ENCODE data around the gene GNPAT. TPM values are rescaled to one million over a fixed set of nuclear protein-coding genes. Genes with fewer than 3 reads are reported as not detected.

GNPAT gene
- total RNA-seq, 2 experiments from 2014 or later, result 51.7 to 54.9 TPM

DNA sequence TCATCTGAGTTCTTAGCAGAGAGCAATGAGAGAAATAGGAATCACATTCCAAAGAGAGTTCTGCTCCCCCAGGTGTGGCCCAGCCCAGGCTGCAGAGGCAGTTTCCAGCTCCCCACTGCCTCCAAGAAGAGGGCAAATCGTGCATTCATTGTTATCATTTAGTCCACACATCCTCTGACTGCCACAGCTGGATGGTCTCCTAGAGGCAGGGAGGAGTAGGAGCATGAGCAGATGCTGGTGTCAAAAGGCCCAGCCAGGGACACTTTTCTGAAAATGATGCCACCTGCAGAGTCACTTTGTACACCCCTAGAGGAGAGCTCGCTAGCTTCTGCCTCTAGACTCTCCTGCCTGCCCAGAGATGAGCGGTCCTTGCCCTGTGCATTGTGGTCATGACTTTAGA lies 33.6 kb upstream of the GNPAT start:
- Histone ChIP-seq H3K9me2 (ENCODE audit: insufficient read depth, low read length) (no peaks in the 10 kb centered on the region), H4K20me1 (ENCODE audit: insufficient read depth, low read length) (no peaks in the 10 kb centered on the region), H3K79me2 (ENCODE audit: insufficient read depth, low read depth, low read length) (no peaks in the 10 kb centered on the region), H3K4me1 (ENCODE audit: insufficient read depth, low read length, poor library complexity, severe bottlenecking) (peaks cover 15% of the 10 kb centered on the region), H3K36me3 (ENCODE audit: insufficient read depth, low read length) (no peaks in the 10 kb centered on the region), H3K4me3 (ENCODE audit: low read depth, low read length, poor library complexity, severe bottlenecking) (no peak overlapping the region), H2AFZ (ENCODE audit: low read length) (no peak overlapping the region), H3K9me3 (ENCODE audit: low read length) (no peaks in the 10 kb centered on the region), H3K27ac (ENCODE audit: low read depth, low read length, poor library complexity, severe bottlenecking) (no peak overlapping the region), H3K4me2 (ENCODE audit: low read length) (no peak overlapping the region)
- POLR2A ChIA-PET, result interaction anchor here (0.7 kb wide), 1 partner anchor 52 kb away, joined by 3 read pairs; no protein-coding TSS in a partner anchor
- no peak for TF ChIP-seq EZH2phosphoT487 (IDR thresholded peaks at IDR 0.05; ENCODE audit: borderline replicate concordance, low read depth, low read length)
- TF ChIP-seq, protein P1, sequence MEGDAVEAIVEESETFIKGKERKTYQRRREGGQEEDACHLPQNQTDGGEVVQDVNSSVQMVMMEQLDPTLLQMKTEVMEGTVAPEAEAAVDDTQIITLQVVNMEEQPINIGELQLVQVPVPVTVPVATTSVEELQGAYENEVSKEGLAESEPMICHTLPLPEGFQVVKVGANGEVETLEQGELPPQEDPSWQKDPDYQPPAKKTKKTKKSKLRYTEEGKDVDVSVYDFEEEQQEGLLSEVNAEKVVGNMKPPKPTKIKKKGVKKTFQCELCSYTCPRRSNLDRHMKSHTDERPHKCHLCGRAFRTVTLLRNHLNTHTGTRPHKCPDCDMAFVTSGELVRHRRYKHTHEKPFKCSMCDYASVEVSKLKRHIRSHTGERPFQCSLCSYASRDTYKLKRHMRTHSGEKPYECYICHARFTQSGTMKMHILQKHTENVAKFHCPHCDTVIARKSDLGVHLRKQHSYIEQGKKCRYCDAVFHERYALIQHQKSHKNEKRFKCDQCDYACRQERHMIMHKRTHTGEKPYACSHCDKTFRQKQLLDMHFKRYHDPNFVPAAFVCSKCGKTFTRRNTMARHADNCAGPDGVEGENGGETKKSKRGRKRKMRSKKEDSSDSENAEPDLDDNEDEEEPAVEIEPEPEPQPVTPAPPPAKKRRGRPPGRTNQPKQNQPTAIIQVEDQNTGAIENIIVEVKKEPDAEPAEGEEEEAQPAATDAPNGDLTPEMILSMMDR (conservative IDR thresholded peaks at IDR 0.05; ENCODE audit: low read length), result no peak
- CTCF ChIA-PET (ENCODE audit: unreplicated experiment), result no interaction called here
- DNase-seq (ENCODE audit: low spot score), result peak; percentile 14
- BruUV-seq (replicated peaks), result no TSS peak
- intact Hi-C loops (cut with micrococcal nuclease; ENCODE audit: unreplicated experiment), result no loop called here

GRCh38 chr1:231208980-231209379 lies 32.0 kb upstream of the GNPAT start:
- Histone ChIP-seq H3K4me1 (ENCODE audit: insufficient read depth, low read length, poor library complexity, severe bottlenecking) (peaks cover 15% of the 10 kb centered on the region), H3K9me2 (ENCODE audit: insufficient read depth, low read length) (no peaks in the 10 kb centered on the region), H3K4me2 (ENCODE audit: low read length) (no peak overlapping the region), H3K4me3 (ENCODE audit: low read depth, low read length, poor library complexity, severe bottlenecking) (no peak overlapping the region), H3K36me3 (ENCODE audit: insufficient read depth, low read length) (no peaks in the 10 kb centered on the region), H3K27ac (ENCODE audit: low read depth, low read length, poor library complexity, severe bottlenecking) (no peak overlapping the region), H2AFZ (ENCODE audit: low read length) (no peak overlapping the region), H3K9me3 (ENCODE audit: low read length) (no peaks in the 10 kb centered on the region), H3K79me2 (ENCODE audit: insufficient read depth, low read depth, low read length) (no peaks in the 10 kb centered on the region), H4K20me1 (ENCODE audit: insufficient read depth, low read length) (no peaks in the 10 kb centered on the region)
- no peak for DNase-seq (ENCODE audit: low spot score)
- intact Hi-C loops (cut with micrococcal nuclease; ENCODE audit: unreplicated experiment), result no loop called here
- TF ChIP-seq EZH2phosphoT487 (IDR thresholded peaks at IDR 0.05; ENCODE audit: borderline replicate concordance, low read depth, low read length), result no peak
- no TSS peak for BruUV-seq (replicated peaks)
- ChIA-PET CTCF (ENCODE audit: unreplicated experiment) (no interaction called here), POLR2A (interaction anchor here (0.5 kb wide), 1 partner anchor 528 kb away, joined by 3 read pairs; no protein-coding TSS in a partner anchor)

- Histone ChIP-seq H3K9me2 (ENCODE audit: insufficient read depth, low read length) (no peaks in the 10 kb centered on the region), H3K27ac (ENCODE audit: low read depth, low read length, poor library complexity, severe bottlenecking) (no peak overlapping the region), H3K4me1 (ENCODE audit: insufficient read depth, low read length, poor library complexity, severe bottlenecking) (peaks cover 15% of the 10 kb centered on the region), H3K79me2 (ENCODE audit: insufficient read depth, low read depth, low read length) (no peaks in the 10 kb centered on the region), H3K36me3 (ENCODE audit: insufficient read depth, low read length) (no peaks in the 10 kb centered on the region), H3K4me2 (ENCODE audit: low read length) (no peak overlapping the region), H3K4me3 (ENCODE audit: low read depth, low read length, poor library complexity, severe bottlenecking) (no peak overlapping the region), H3K9me3 (ENCODE audit: low read length) (no peaks in the 10 kb centered on the region), H2AFZ (ENCODE audit: low read length) (no peak overlapping the region), H4K20me1 (ENCODE audit: insufficient read depth, low read length) (no peaks in the 10 kb centered on the region)
- intact Hi-C loops (cut with micrococcal nuclease; ENCODE audit: unreplicated experiment), result no loop called here
- TF ChIP-seq EZH2phosphoT487 (IDR thresholded peaks at IDR 0.05; ENCODE audit: borderline replicate concordance, low read depth, low read length), result no peak
- TF ChIP-seq, protein P1 (conservative IDR thresholded peaks at IDR 0.05; ENCODE audit: low read length), result no peak
- BruUV-seq (replicated peaks), result no TSS peak
- POLR2A ChIA-PET, result interaction anchor here (0.5 to 0.6 kb wide), 2 partner anchors 163 to 529 kb away, joined by 3 read pairs; no protein-coding TSS in a partner anchor
- CTCF ChIA-PET (ENCODE audit: unreplicated experiment), result no interaction called here
- DNase-seq (ENCODE audit: low spot score), result no peak
These were observed 31.5 kb upstream of the GNPAT start for GRCh38 chr1:231209531-231209930.

Measured in OCI-LY7 (cell line).